Spinal cord (tissue), 10 donors: ENCODE measurements around the gene LIN37. TPM values are rescaled to one million over a fixed set of nuclear protein-coding genes. Genes with fewer than 3 reads are reported as not detected.

ENCODE experiments used
- DNase-seq, 6 donors: peaks; one replicate each; pipeline versions ENCODE4 v3.0.0 to v3.0.0-alpha.2; 2013 to 2015; ENCODE audit warnings: low spot score in 6 of 6, low read depth in 4 of 6
- H3K27ac ChIP-seq: one replicate; pipeline ENCODE4 v1.5.1; 2013; ENCODE audit warnings: low read depth, low read length, control low read depth
- H3K27me3 ChIP-seq: one replicate; pipeline ENCODE4 v1.6.1; 2013; ENCODE audit warnings: low read length; ENCODE audit not compliant: control insufficient read depth, insufficient read depth
- H3K36me3 ChIP-seq: one replicate; pipeline ENCODE4 v1.6.1; 2013; ENCODE audit warnings: low read length; ENCODE audit not compliant: control insufficient read depth, insufficient read depth
- H3K4me1 ChIP-seq: one replicate; pipeline ENCODE4 v1.6.1; 2013; ENCODE audit warnings: low read length; ENCODE audit not compliant: control insufficient read depth, insufficient read depth
- H3K4me3 ChIP-seq: one replicate; pipeline ENCODE4 v1.5.1; 2013; ENCODE audit warnings: low read depth, low read length, control low read depth
- H3K9me3 ChIP-seq: one replicate; pipeline ENCODE4 v1.6.1; 2013; ENCODE audit warnings: low read length; ENCODE audit not compliant: control insufficient read depth, insufficient read depth
- WGBS: methylation state at CpG from one replicate; pipeline ENCODE4 v1.1.5; 2013; ENCODE audit warnings: missing lambda C conversion rate; ENCODE audit not compliant: insufficient coverage; 5-methylcytosine and 5-hydroxymethylcytosine counted together
- polyA plus RNA-seq, 2 donors: library from polyadenylated mRNA; unstranded; fragments of 120-200 nt; gene quantifications; one replicate each; pipeline ENCODE4 v1.2.1, GENCODE V29; 2013; ENCODE audit not compliant: insufficient read length in 2 of 2
- total RNA-seq, 2 donors: library from RNA; depleted of rRNA in 1 of 2; stranded (reverse); fragments of 120-200 nt in 1 of 2; fragments of >200 nt in 1 of 2; gene quantifications; one replicate each; pipeline versions ENCODE4 v1.2.3 to v1.2.4, GENCODE V29; 2013 to 2014
- donor health status: healthy.

Gene LIN37
- total and polyA plus RNA-seq, 4 donors = 5.1 to 18.3 (median 16.7) TPM

GRCh38 chr19:35752746-35753350 lies 4.5 kb downstream of the LIN37 start:
- H3K27ac ChIP-seq = no peak overlapping the region

GRCh38 chr19:35753634-35754369 lies 5.4 kb downstream of the LIN37 start:
- H3K27ac ChIP-seq = no peak overlapping the region

More at GRCh38 chr19:35752746-35753350, 4.5 kb downstream of the LIN37 start:
- H3K4me3 ChIP-seq = no peak overlapping the region
- no peaks in the 10 kb centered on the region for H3K9me3 ChIP-seq
- WGBS = 95% methylated on average over 16 of the region's 20 CpGs
- no peak for DNase-seq
- peaks cover 57% of the 10 kb centered on the region for H3K36me3 ChIP-seq
- peaks cover 44% of the 10 kb centered on the region for H3K4me1 ChIP-seq
- H3K27me3 ChIP-seq = no peaks in the 10 kb centered on the region

GRCh38 chr19:35754370-35755130 lies 6.2 kb downstream of the LIN37 start:
- DNase-seq = no peak
- no peaks in the 10 kb centered on the region for H3K27me3 ChIP-seq
- 86% methylated on average over 12 of the region's 13 CpGs for WGBS
- H3K36me3 ChIP-seq = peaks cover 62% of the 10 kb centered on the region
- no peaks in the 10 kb centered on the region for H3K9me3 ChIP-seq
- no peak overlapping the region for H3K27ac ChIP-seq
- no peak overlapping the region for H3K4me3 ChIP-seq
- peaks cover 42% of the 10 kb centered on the region for H3K4me1 ChIP-seq

More at GRCh38 chr19:35753634-35754369, 5.4 kb downstream of the LIN37 start:
- Histone ChIP-seq H3K4me1 (peaks cover 42% of the 10 kb centered on the region), H3K9me3 (no peaks in the 10 kb centered on the region), H3K36me3 (peaks cover 57% of the 10 kb centered on the region), H3K4me3 (no peak overlapping the region), H3K27me3 (no peaks in the 10 kb centered on the region)
- no peak for DNase-seq
- 95% methylated on average over 20 of the region's 20 CpGs for WGBS

- WGBS = 48% methylated on average over 17 of the region's 17 CpGs
- H3K27me3 ChIP-seq = no peaks in the 10 kb centered on the region
- H3K9me3 ChIP-seq = no peaks in the 10 kb centered on the region
- H3K4me3 ChIP-seq = no peak overlapping the region
- H3K4me1 ChIP-seq = peaks cover 41% of the 10 kb centered on the region
- peaks cover 63% of the 10 kb centered on the region for H3K36me3 ChIP-seq
- peak overlapping the region; percentile 25 for H3K27ac ChIP-seq
- DNase-seq = no peak
These were observed 6.8 kb downstream of the LIN37 start for GRCh38 chr19:35755131-35755549.

- peaks cover 60% of the 10 kb centered on the region for H3K36me3 ChIP-seq
- H3K4me1 ChIP-seq = peaks cover 41% of the 10 kb centered on the region
- H3K27ac ChIP-seq = peak overlapping the region; percentile 97
- WGBS = 30% methylated on average over 73 of the region's 74 CpGs
- DNase-seq = no peak
- H3K9me3 ChIP-seq = no peaks in the 10 kb centered on the region
- H3K4me3 ChIP-seq = peak overlapping the region; percentile 9
- H3K27me3 ChIP-seq = no peaks in the 10 kb centered on the region
These were observed 7.4 kb downstream of the LIN37 start for GRCh38 chr19:35755550-35756376.

- peak in 3 of 6 donors; percentile 38 to 71 (median 70) for DNase-seq
These were observed 8.2 kb downstream of the LIN37 start, which contains the start of gene HSPB6 for GRCh38 chr19:35756377-35757230. HSPB6 (minus strand) TSS chr19:35757029; CDS start chr19:35757008, 21 bp downstream.

GRCh38 chr19:35757231-35757748 lies 8.9 kb downstream of the LIN37 start:
- no peaks in the 10 kb centered on the region for H3K9me3 ChIP-seq
- peak in 2 of 6 donors; percentile 33 to 85 for DNase-seq
- 2% methylated on average over 18 of the region's 19 CpGs for whole genome bisulfite sequencing
- H3K27me3 ChIP-seq = no peaks in the 10 kb centered on the region
- peaks cover 41% of the 10 kb centered on the region for H3K4me1 ChIP-seq
- H3K36me3 ChIP-seq = peaks cover 55% of the 10 kb centered on the region
- peak overlapping the region; percentile 97 for H3K27ac ChIP-seq
- H3K4me3 ChIP-seq = peak overlapping the region; percentile 97

More at GRCh38 chr19:35756377-35757230, 8.2 kb downstream of the LIN37 start, which contains the start of gene HSPB6:
- Histone ChIP-seq H3K36me3 (peaks cover 55% of the 10 kb centered on the region), H3K9me3 (no peaks in the 10 kb centered on the region), H3K4me1 (peaks cover 41% of the 10 kb centered on the region), H3K27me3 (no peaks in the 10 kb centered on the region), H3K4me3 (peak within 1 kb of the TSS; percentile 97), H3K27ac (peak within 1 kb of the TSS; percentile 97)
- 11% methylated on average over 40 of the region's 52 CpGs for WGBS
